ENCODE data around the gene C15orf39.

Gene C15orf39

GRCh38 chr15:75230551-75231371 lies 29.1 kb downstream of the C15orf39 start:
- H3K27me3 ChIP-seq, result no peaks in the 10 kb centered on the region
- no peaks in the 10 kb centered on the region for H3K36me3 ChIP-seq
- DNase-seq, result no peak
- no peaks in the 10 kb centered on the region for H3K4me1 ChIP-seq
- H3K4me3 ChIP-seq (ENCODE audit: low read depth, low read length), result no peak overlapping the region
- no peak for TF ChIP-seq CTCF (IDR thresholded peaks at IDR 0.05; ENCODE audit: low read depth, low read length)
- H3K9me3 ChIP-seq, result no peaks in the 10 kb centered on the region

GRCh38 chr15:75231836-75232235 lies 30.2 kb downstream of the C15orf39 start:
- Histone ChIP-seq H3K27me3 (no peaks in the 10 kb centered on the region), H3K36me3 (no peaks in the 10 kb centered on the region), H3K4me3 (ENCODE audit: low read depth, low read length) (no peak overlapping the region), H3K4me1 (no peaks in the 10 kb centered on the region), H3K9me3 (no peaks in the 10 kb centered on the region)
- TF ChIP-seq CTCF (IDR thresholded peaks at IDR 0.05; ENCODE audit: low read depth, low read length), result no peak
- DNase-seq, result no peak

- TF ChIP-seq CTCF (IDR thresholded peaks at IDR 0.05; ENCODE audit: low read depth, low read length), result no peak
- DNase-seq, result no peak
- Histone ChIP-seq H3K4me3 (ENCODE audit: low read depth, low read length) (no peak overlapping the region), H3K27me3 (no peaks in the 10 kb centered on the region), H3K4me1 (no peaks in the 10 kb centered on the region), H3K9me3 (no peaks in the 10 kb centered on the region), H3K36me3 (no peaks in the 10 kb centered on the region)
Observed at GRCh38 chr15:75232252-75232813, 30.7 kb downstream of the C15orf39 start.

- no peak for DNase-seq
- Histone ChIP-seq H3K9me3 (no peaks in the 10 kb centered on the region), H3K4me3 (ENCODE audit: low read depth, low read length) (no peak overlapping the region), H3K36me3 (no peaks in the 10 kb centered on the region), H3K27me3 (no peaks in the 10 kb centered on the region), H3K4me1 (no peaks in the 10 kb centered on the region)
- no peak for TF ChIP-seq CTCF (IDR thresholded peaks at IDR 0.05; ENCODE audit: low read depth, low read length)
Observed at GRCh38 chr15:75232826-75233503, 31.3 kb downstream of the C15orf39 start.

- Histone ChIP-seq H3K27me3 (no peaks in the 10 kb centered on the region), H3K36me3 (no peaks in the 10 kb centered on the region), H3K4me3 (ENCODE audit: low read depth, low read length) (no peak overlapping the region), H3K4me1 (no peaks in the 10 kb centered on the region), H3K9me3 (no peaks in the 10 kb centered on the region)
- no peak for TF ChIP-seq CTCF (IDR thresholded peaks at IDR 0.05; ENCODE audit: low read depth, low read length)
- no peak for DNase-seq
Observed at GRCh38 chr15:75233504-75234190, 32.0 kb downstream of the C15orf39 start.
